Effector memory CD4-positive, alpha-beta T cell (primary cell): ENCODE data around the gene PRDM8.

Experiments
- DNase-seq, 3 donors: peaks; one replicate each; pipeline ENCODE4 v3.0.0-alpha.2; 2020
- H3K27ac ChIP-seq: 2 replicates; pipeline ENCODE4 v1.7.0; 2013; ENCODE audit warnings: mild to moderate bottlenecking, low read length, moderate library complexity; ENCODE audit not compliant: insufficient read depth, poor library complexity, severe bottlenecking
- H3K27me3 ChIP-seq: replicated peaks from 2 replicates; pipeline ENCODE4 v1.7.0; 2013; ENCODE audit warnings: mild to moderate bottlenecking, low read length; ENCODE audit not compliant: insufficient read depth, control insufficient read depth, poor library complexity, severe bottlenecking
- H3K36me3 ChIP-seq: 2 replicates; pipeline ENCODE4 v1.7.0; 2013; ENCODE audit warnings: mild to moderate bottlenecking, low read length, moderate library complexity; ENCODE audit not compliant: control insufficient read depth, insufficient read depth
- H3K4me1 ChIP-seq: 2 replicates; pipeline ENCODE4 v1.7.0; 2013; ENCODE audit warnings: low read length, mild to moderate bottlenecking; ENCODE audit not compliant: control insufficient read depth, insufficient read depth, poor library complexity, severe bottlenecking
- H3K4me3 ChIP-seq: 2 replicates; pipeline ENCODE4 v1.7.0; 2013; ENCODE audit warnings: low read length, low read depth, mild to moderate bottlenecking; ENCODE audit not compliant: insufficient read depth, poor library complexity, severe bottlenecking
- H3K9me3 ChIP-seq: 2 replicates; pipeline ENCODE4 v1.7.0; 2013; ENCODE audit warnings: mild to moderate bottlenecking, low read length, moderate library complexity; ENCODE audit not compliant: control insufficient read depth
- total RNA-seq, 3 donors: gene quantifications; one replicate each; lab custom pipeline; 2026; lab: John Stamatoyannopoulos, UW

The PRDM8 gene
- total RNA-seq: 22.3 to 30.8 (median 29.9) reads per million in 3 donors

GRCh38 chr4:80196922-80197573 lies at the start of gene PRDM8:
Gene PRDM8 (plus strand): TSS chr4:80197503. CDS start chr4:80200081, 2,578 bp downstream.
- H3K36me3 ChIP-seq: no peaks in the 10 kb centered on the region
- peaks cover 17% of the 10 kb centered on the region for H3K4me1 ChIP-seq
- H3K9me3 ChIP-seq: no peaks in the 10 kb centered on the region
- H3K4me3 ChIP-seq: peak within 1 kb of the TSS; percentile 49
- no peak within 1 kb of the TSS for H3K27ac ChIP-seq
- peak in 1 of 3 donors; percentile 18 for DNase-seq
- H3K27me3 ChIP-seq: no peaks in the 10 kb centered on the region

DNA sequence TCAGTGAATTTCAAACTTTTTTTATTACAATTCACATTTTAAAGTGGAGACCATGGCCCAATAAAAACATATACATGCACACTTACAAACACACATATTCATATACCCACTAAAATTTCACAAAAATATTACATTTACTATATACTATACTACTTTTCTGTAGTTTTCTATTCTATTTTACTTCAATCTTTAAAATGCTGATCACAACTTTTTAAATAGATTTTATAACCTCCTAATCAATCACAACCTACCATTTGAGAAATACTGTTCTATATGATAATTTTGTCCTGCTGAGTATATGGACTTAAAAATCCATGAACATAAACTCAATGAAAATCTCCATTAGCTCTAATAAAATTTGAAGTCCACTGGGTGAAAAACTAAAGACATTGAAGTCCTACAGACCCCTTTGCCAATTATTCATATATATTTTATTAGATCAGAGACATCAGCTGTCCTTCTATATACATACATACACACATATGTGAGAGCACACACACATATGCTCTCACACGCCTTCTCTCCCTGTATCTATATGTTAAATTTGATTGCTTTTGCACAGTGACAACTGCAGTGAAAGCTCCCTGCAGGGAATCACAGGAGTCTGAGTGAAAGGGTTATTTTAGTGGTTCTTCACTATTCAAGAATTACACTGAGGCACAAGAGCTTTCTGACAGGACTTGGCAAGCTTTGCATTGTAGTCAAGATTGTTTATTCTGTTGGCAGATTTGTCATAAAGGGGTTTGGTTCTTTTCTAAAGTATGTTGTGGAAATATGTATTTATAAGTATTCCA lies 46.7 kb upstream of the PRDM8 start:
- DNase-seq: no peak
- Histone ChIP-seq H3K36me3 (no peaks in the 10 kb centered on the region), H3K27ac (no peak overlapping the region), H3K27me3 (no peaks in the 10 kb centered on the region), H3K4me3 (no peak overlapping the region), H3K9me3 (no peaks in the 10 kb centered on the region), H3K4me1 (no peaks in the 10 kb centered on the region)

GRCh38 chr4:80151981-80152380 lies 45.3 kb upstream of the PRDM8 start:
- no peaks in the 10 kb centered on the region for H3K36me3 ChIP-seq
- H3K9me3 ChIP-seq: no peaks in the 10 kb centered on the region
- no peaks in the 10 kb centered on the region for H3K4me1 ChIP-seq
- no peak overlapping the region for H3K4me3 ChIP-seq
- H3K27me3 ChIP-seq: no peaks in the 10 kb centered on the region
- DNase-seq: no peak
- H3K27ac ChIP-seq: no peak overlapping the region

- H3K27me3 ChIP-seq: no peaks in the 10 kb centered on the region
- H3K27ac ChIP-seq: no peak overlapping the region
- no peaks in the 10 kb centered on the region for H3K9me3 ChIP-seq
- no peak overlapping the region for H3K4me3 ChIP-seq
- H3K36me3 ChIP-seq: no peaks in the 10 kb centered on the region
- H3K4me1 ChIP-seq: no peaks in the 10 kb centered on the region
- no peak for DNase-seq
Observed at GRCh38 chr4:80153874-80154544, 43.3 kb upstream of the PRDM8 start.

DNA sequence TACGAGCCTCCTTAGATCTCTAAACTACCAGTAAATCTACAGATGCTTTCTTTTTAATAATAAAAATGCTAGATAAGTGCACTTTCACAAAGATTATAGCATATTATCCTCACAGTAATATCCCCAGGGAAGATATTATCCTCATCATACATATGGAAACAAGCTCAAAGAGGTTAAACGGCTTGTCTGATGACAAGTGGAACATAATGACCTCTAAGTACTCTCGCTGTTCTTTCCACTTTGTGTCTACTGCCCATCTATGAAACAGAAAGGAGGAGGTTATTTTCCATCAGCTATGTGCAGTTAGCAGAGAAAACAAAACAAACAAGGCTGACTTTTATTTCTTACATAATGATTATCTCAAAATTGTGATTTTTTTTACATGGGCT lies 42.8 kb upstream of the PRDM8 start:
- H3K27me3 ChIP-seq: no peaks in the 10 kb centered on the region
- H3K36me3 ChIP-seq: no peaks in the 10 kb centered on the region
- DNase-seq: no peak
- H3K9me3 ChIP-seq: no peaks in the 10 kb centered on the region
- no peak overlapping the region for H3K27ac ChIP-seq
- H3K4me1 ChIP-seq: no peaks in the 10 kb centered on the region
- no peak overlapping the region for H3K4me3 ChIP-seq

- no peak for DNase-seq
- H3K4me3 ChIP-seq: no peak overlapping the region
- H3K36me3 ChIP-seq: no peaks in the 10 kb centered on the region
- H3K27me3 ChIP-seq: no peaks in the 10 kb centered on the region
- H3K4me1 ChIP-seq: no peaks in the 10 kb centered on the region
- H3K9me3 ChIP-seq: no peaks in the 10 kb centered on the region
- H3K27ac ChIP-seq: no peak overlapping the region
Observed at GRCh38 chr4:80155316-80155982, 41.9 kb upstream of the PRDM8 start.

- H3K4me1 ChIP-seq: no peaks in the 10 kb centered on the region
- no peak overlapping the region for H3K4me3 ChIP-seq
- DNase-seq: no peak
- H3K9me3 ChIP-seq: no peaks in the 10 kb centered on the region
- no peaks in the 10 kb centered on the region for H3K27me3 ChIP-seq
- H3K36me3 ChIP-seq: no peaks in the 10 kb centered on the region
- H3K27ac ChIP-seq: no peak overlapping the region
Observed at GRCh38 chr4:80156410-80156809, 40.9 kb upstream of the PRDM8 start.

DNA sequence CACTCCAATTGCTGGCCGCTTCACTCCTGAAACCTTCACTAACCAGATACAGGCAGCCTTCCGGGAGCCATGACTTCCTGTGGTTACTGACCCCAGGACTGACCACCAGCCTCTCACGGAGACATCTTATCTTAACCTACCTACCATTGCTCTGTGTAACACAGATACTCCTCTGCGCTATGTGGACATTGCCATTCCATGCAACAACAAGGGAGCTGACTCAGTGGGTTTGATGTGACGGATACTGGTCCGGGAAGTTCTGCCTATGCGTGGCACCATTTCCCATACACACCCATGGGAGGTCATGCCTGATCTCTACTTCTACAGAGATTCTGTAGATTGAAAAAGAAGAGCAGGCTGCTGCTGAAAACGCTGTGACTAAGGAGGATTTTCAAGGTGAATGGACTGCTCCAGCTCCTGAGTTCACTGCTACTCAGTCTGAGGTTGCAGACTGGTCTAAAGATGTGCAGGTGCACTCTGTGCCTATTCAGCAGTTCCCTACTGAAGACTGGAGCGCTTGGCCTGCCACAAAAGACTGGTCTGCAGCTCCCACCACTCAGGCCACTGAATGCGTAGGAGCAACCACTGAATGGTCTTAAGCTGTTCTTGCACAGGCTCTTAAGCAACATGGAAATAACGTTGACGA lies 35.8 kb upstream of the PRDM8 start:
- no peak for DNase-seq
- Histone ChIP-seq H3K9me3 (no peaks in the 10 kb centered on the region), H3K27ac (no peak overlapping the region), H3K4me1 (no peaks in the 10 kb centered on the region), H3K27me3 (no peaks in the 10 kb centered on the region), H3K4me3 (no peak overlapping the region), H3K36me3 (no peaks in the 10 kb centered on the region)

DNA sequence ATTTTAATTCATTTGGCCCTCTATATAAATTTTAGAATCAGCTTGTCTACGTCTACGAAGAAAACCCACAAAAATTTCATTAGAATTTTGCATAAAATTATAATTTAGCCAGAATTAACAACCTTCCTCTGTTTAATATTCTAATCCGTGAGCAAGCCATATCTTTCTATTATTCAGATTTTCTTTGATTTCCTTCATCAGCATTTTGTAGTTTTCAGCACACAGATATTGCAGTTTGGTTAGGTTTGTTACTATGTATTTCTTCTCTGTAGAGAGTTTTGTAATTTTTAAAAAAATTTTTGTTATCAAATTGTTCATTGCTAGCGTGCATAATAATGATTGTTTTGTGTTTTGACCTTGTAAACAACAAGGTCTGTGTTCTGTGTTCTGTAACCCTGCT lies 34.9 kb upstream of the PRDM8 start:
- Histone ChIP-seq H3K4me3 (no peak overlapping the region), H3K27me3 (no peaks in the 10 kb centered on the region), H3K27ac (no peak overlapping the region), H3K9me3 (no peaks in the 10 kb centered on the region), H3K36me3 (no peaks in the 10 kb centered on the region), H3K4me1 (no peaks in the 10 kb centered on the region)
- DNase-seq: no peak
